GM18508 (cell line): Measurements from ENCODE around the gene MAP6.

Experiments used
- ATAC-seq: cut with Tn5 transposase; IDR thresholded peaks from one replicate; pipeline ENCODE4 v1.9.1; 2021; ENCODE audit warnings: moderate number of reproducible peaks; ENCODE audit not compliant: insufficient read depth, unreplicated experiment

The MAP6 gene

DNA sequence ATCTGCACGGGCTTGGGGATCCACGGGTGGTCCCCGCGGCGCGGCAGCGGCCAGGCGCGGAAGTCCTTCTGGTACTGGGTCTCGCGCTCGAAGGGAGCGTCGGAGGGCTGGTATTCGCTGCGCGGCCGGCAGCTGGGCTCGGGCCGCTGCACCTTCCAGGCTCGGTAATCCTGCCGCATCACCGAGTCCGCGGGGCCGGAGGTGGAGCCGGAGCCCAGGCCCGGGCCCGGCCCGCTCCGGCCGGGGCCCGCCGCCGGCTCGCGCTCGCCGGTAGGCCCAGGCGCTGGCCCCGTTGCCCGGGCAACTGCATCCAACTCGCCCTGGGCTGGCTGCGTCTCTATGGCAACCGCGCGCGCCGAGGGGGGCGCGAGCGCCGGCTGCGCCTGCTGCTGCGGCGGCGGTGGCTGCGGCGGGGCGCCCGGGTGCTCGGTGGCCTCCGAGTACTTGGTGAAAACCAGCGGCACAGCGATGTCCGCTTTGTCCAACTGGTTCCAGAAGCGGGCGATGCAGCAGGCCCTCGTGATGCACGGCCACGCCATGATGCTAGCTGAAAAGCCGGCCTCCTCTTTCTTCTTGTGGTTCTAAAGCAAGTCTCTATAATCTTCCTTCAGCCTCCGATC lies 897 bp downstream of the MAP6 start:
- no peak for ATAC-seq

GRCh38 chr11:75667255-75667830 lies 1.5 kb downstream of the MAP6 start:
- ATAC-seq: no peak

DNA sequence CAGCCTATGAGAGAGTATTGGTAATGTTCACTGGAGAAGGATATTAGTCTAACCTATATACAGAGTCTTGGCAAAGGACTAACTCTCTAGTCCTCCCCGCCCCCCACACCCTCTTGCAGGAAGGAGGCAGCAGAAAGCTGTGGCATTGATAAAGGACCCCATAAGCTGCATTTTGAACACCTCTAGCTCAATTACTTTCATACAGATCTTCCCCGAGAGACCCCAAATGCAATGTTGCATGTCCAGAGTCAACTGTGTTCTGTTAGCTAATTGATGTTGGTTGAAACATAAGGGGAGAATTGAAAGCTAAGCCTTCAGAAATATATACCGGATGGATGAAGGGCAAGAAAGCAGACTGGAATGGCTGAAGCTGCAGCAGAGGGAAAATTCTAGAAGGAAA lies 2.8 kb downstream of the MAP6 start:
- ATAC-seq: no peak

- ATAC-seq: no peak
These were observed 3.7 kb downstream of the MAP6 start for GRCh38 chr11:75665126-75665525.

DNA sequence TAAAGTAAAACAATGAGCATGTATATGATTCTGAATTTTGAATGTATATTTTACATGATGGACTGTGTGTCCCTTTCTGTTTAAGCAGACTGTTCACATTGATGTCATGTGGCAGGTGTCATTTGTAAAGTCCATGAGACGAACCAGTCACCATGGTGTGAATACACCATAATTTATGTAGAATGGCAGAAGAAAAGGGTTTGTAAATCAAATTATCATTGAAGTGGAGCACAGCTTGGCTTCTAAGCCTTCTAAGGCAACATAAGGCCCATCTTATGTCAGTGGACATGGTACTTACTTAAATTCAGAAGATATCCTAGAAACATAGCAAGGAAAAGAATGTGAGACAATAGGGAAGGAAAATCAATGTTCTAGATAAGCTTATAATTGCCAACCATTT lies 4.4 kb downstream of the MAP6 start:
- ATAC-seq: no peak

GRCh38 chr11:75663808-75664207 lies 5.0 kb downstream of the MAP6 start:
- no peak for ATAC-seq

DNA sequence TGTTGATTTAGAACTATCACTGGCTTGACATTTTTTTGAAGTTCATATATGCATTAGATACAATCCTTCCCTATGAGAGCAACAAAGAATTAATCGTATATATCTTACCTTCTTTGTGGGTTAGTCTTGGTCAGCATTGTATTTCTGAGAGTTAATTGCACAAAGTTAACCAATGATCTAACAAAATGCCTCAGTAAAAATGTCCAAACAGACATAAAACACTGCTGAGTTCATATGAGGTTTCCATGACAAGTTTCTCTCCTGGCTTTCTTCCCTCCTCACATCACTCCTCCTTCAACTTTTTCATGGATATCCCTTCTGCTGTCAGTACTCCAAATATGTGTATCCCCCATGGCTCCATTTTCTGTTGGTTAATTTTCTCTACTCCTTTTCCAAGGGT lies 9.0 kb downstream of the MAP6 start:
- no peak for ATAC-seq

GRCh38 chr11:75656044-75656727 lies 12.7 kb downstream of the MAP6 start:
- no peak for ATAC-seq

GRCh38 chr11:75655605-75656004 lies 13.2 kb downstream of the MAP6 start:
- no peak for ATAC-seq

- peak; percentile 70 for ATAC-seq
These were observed 14.5 kb downstream of the MAP6 start for GRCh38 chr11:75654314-75654713.

DNA sequence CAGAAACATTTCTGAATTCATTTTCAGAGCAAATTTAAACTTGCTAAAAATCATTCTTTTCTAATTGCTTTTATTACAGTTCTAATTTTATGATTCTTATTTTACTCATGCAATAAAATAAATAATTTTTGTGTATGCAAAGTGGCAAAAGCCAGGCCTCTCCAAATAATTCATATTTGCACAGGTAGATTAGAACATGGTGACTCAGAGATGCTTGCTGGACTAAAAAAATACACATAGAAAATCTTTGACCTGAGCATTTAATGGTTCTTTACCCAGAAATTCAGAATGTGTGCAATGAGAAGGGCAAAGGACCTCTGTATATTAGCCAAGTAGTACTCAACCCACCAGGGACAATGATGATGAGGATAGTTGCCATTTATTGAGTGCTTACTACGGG lies 15.3 kb downstream of the MAP6 start:
- ATAC-seq: no peak

DNA sequence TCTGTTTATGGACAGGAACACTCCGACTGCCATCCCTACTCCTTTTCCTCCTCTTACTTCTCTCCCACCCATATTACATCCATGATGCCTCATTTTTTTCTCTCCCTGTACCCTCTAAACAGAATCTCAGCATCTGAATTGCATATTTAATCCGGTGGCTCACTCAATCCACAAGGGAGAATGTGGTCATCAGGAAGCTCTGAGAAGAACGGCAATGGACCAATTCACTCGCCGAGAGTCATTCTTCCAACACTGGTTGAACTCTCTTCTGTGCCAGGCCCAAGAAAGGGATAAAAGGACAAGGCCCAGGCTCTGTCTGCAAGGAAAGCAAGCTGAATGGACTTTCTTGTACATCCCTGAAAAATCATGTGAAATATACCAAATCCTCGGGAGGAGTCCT lies 15.9 kb downstream of the MAP6 start:
- no peak for ATAC-seq

DNA sequence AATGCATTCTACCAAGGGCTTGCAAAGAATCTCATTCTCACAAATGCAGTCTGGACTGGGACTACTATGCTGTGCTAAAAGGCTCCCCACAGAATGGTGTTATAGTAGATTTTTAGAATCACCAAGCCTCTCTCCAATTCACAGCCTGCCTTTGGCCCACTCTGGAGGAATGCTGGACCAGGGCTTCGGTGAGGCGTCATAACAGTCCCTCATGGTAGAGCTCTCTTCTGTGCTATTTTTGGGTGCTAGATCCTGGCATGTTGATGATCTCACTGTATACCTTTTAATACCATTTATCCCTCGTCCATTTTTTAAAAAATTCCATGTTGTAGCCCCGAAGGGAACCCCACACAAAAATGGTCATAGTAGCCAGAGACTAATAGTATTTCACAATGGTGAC lies 17.6 kb downstream of the MAP6 start:
- ATAC-seq: no peak

DNA sequence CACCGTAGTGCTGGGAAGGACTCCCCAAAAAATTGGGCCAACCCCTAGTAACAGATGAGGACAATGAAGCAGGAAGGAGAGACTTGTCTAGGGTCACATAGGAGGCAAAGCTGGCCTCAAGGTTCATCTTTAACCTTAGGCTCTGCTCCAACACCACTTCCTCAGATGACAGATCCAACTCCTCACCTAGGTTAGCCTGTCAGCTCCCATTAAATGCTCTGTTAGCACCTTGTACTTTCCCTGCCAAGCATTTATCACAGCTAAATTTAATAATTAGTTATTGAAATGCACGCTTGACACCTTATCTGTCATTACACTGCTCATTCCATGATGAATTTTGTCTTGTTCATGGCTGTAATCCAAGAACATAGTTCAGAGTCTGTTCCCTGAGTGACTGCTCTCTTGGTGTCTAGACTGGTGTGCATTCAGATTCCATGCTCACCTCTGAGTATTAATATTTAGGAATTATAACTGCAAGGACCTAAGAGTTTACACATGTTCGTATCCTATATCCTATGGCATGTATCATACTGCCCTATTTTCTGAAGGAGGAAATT lies 18.6 kb downstream of the MAP6 start:
- no peak for ATAC-seq

- ATAC-seq: no peak
These were observed 23.9 kb downstream of the MAP6 start for GRCh38 chr11:75644946-75645345.

DNA sequence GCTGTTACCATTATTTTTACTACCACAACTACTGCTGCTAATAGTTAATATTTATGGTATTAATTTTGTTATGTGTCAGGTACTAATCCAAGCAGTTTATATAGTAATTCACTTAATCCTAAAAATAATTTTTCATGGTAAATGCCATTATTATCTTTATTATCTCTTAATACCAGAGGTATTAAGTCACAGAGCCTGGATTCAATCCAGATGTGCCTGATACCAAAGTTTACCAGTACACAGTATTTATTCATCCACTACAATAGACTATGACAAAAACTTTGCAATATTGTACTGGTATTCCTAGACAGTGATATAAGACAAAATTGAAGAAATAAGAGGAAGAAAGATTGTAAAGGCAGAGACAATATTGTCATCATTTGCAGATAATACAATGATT lies 24.5 kb downstream of the MAP6 start:
- no peak for ATAC-seq

DNA sequence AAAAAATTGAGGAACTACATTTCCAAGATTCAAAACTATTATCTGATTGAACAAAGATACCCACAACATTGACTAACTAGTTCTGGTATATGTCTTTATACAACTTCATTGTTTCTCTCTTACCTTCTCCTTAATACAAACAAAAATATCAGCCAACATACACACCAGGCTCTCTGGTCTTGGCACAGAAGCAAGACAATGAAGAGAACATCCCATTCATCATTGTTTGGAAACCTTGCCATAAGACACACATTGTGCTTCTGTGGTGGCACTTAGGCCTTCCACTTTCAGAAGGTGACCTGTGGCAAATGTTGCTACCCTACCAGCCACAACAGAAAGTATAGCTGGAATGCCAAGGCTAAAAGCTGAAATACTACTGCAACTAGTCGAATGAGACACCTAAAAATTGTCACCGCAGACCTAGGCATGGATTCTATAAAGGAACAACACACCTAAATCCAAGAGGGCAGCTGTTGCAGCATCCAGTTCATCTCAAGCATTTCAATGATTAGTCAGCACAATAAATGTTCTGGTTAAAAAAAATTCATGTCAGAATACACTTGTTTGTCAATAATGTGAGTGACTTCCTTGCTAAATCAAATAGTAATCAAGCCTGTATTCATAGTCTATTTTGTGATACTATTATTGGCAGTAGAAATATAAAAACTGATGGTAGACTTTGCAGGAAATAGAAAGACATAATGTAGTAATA lies 26.3 kb downstream of the MAP6 start:
- ATAC-seq: no peak

- no peak for ATAC-seq
These were observed 29.1 kb downstream of the MAP6 start for GRCh38 chr11:75639762-75640181.

DNA sequence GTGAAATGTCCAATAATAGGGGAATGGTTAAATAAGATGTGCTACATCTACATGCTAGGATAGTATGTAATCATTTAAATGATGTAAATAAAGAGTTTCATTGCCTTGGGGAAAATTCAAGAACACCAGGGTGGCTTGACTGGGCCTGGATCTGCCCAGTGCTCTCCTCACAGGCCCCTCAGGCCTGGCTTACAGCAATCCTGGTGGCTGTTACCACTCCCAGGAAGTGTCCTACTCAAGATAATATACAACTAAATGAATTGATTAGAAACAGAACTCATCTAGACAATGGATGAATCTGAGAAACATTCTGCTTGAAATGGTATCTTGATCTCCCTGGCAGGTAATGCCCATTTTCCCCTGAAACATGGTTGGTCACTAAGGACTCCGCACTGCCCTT lies 30.8 kb downstream of the MAP6 start:
- no peak for ATAC-seq

DNA sequence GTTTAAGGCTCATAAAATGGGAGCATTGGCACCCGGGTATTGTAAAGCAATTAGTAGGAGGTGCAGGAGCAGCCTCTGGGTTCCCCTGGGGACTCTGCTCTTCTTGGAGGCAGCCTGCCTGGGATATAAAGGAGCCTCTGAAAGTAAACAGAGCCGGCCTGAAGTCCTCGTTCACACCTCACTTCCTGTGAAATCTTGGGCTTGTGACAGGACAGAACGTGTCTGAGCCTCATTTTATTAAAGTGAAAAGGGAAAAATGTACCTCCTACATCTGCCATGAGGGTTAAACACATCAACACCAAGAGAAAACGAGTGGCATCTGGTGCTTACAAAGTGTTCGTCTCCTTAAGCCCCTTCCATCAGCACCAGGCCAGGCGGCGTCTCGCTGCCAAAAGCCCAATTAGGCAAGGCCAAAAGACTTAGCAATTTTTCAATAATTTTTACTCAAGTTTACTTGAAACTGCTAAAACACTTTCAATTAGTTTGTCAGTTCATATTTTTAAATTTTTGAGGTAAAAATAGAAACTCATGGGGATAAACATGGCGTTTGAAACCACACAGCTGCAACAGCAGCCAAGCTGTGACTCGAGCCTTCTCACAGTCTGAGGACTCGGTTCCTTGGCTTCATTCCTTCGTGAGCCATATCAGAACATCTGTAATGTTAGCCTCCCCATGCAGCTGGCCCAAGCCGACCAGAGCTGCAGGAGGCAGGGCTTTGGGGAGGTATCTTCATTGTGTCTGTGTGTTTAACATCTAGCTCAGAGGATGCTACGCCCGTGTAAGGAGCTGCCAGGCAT lies 33.6 kb downstream of the MAP6 start:
- no peak for ATAC-seq
